Fibroblast of lung (primary cell): ENCODE measurements around the gene ELAVL2.

Experiments
- CTCF ChIP-seq, 2 donors: IDR thresholded peaks in 1 of 2; conservative IDR thresholded peaks in 1 of 2; 1 replicate in 1 of 2; 2 replicates in 1 of 2; pipeline ENCODE4 v1.5.1; 2011 to 2012; ENCODE audit warnings: low read length in 2 of 2, control low read depth in 1 of 2, inconsistent platforms in 1 of 2, low read depth in 1 of 2, mild to moderate bottlenecking in 1 of 2
- EZH2 ChIP-seq: IDR thresholded peaks from 2 replicates; pipeline ENCODE4 v1.5.1; 2012; ENCODE audit warnings: low read length, control low read depth, mild to moderate bottlenecking; ENCODE audit errors: missing control alignments

GRCh38 chr9:23721466-23721865 lies 104.6 kb downstream of the ELAVL2 start:
- TF ChIP-seq CTCF (conservative IDR thresholded peaks at IDR 0.05 in 1 of 2, IDR thresholded peaks at IDR 0.05 in 1 of 2; ENCODE audit: low read depth in 1 of 2, low read length in 2 of 2) (no peak), EZH2 (no peak)
